GM10847 (cell line): Measurements from ENCODE around the gene SEMA3F.
A peak's percentile ranks its signal among the peaks of the same experiment; 100 is the strongest.

ENCODE experiments used
- POLR2A ChIP-seq: IDR thresholded peaks from 2 replicates; pipeline ENCODE4 v1.6.1; 2011; ENCODE audit not compliant: insufficient read length; ENCODE audit errors: extremely low read depth

Gene SEMA3F

DNA sequence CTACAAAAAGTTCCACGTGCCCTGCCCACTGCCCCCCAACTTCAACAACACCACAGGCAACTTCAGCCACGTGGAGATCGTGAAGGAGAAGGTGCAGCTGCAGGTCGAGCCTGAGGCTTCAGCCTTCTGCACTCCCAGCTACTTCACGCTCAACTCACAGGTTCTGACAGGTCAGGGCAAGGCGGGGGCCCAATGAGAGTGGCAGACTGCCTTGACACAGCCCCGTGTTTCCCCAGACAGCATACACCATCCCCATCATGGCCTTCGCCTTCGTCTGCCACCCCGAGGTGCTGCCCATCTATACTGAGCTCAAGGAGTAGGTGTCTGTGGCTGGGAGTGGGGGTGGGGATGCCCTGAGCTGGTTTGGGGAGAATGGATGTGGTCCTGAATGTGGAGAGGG lies 62.6 kb downstream of the SEMA3F start:
- TF ChIP-seq POLR2A, result no peak

DNA sequence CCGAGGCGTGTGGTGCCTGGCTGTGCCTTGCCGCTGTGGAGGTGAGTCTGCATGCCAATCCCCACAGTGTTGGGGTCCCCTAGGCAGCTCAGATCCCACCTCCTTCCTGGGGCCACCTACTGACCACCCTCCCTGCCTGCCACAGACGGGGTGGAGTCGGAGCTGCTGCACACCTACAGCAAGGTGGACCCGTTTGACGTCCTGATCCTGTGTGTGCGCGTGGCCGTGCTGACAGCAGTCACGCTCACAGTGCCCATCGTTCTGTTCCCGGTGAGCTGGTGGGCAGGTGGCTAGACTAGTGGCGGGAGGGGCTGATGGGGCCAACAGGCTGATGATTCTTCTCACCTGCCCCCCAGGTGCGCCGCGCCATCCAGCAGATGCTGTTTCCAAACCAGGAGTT lies 63.3 kb downstream of the SEMA3F start:
- no peak for TF ChIP-seq POLR2A

DNA sequence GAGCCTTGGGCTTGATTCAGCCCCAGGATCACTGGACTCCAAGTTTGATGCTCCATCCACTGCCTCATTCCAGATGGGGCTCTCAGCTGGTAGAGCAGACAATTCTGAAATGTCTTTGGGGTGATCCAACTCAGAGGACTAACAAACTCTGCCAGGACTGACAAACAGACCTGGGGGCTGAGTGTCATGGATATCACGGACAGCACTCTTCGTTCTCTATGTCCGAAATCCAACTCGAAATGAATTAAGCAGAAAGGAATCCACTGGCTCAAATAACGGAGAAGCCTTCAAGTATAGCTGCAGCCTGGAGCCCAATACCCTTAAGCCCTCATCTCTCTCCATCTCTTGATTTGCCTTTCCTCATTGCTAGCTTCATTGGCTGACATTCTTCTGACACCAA lies 64.2 kb downstream of the SEMA3F start:
- TF ChIP-seq POLR2A, result no peak

DNA sequence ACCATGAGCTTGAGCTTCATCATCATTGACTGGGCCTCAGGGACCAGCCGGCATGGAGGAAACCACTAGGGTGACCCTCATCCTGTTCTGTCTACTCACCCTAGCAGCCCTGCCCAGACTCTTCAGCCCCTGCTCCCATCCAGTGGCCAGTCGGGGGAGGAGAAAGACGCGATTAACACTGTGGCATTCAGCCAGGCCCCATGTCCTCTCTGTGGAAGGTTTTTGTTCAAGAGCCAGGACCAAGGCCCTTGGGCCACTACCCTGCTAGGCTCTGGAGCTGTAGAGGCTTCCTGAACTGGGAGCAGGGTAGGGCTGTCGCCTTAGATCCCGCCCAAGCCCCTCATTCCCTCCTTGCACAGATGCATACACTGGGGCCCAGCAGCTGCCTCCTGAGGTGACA lies 65.0 kb downstream of the SEMA3F start:
- TF ChIP-seq POLR2A, result no peak

DNA sequence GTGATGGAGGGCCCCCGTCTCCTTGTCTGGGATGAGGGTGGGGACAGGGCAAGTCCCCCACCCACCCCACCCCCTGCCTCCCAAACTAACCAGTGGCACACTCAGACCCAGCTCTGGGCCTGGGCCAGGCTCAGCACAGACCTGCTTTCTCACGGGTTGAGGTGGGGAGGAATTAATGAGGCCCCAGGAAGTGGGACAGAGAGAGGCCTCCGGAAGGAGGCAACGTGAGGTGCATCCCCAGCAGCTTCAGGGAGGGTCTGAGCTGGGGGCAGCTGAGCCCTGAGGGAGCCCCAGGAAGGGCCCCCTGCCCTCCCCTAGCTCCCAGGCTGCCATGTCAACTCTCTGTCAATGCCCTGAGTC lies 65.9 kb downstream of the SEMA3F start:
- TF ChIP-seq POLR2A, result no peak

DNA sequence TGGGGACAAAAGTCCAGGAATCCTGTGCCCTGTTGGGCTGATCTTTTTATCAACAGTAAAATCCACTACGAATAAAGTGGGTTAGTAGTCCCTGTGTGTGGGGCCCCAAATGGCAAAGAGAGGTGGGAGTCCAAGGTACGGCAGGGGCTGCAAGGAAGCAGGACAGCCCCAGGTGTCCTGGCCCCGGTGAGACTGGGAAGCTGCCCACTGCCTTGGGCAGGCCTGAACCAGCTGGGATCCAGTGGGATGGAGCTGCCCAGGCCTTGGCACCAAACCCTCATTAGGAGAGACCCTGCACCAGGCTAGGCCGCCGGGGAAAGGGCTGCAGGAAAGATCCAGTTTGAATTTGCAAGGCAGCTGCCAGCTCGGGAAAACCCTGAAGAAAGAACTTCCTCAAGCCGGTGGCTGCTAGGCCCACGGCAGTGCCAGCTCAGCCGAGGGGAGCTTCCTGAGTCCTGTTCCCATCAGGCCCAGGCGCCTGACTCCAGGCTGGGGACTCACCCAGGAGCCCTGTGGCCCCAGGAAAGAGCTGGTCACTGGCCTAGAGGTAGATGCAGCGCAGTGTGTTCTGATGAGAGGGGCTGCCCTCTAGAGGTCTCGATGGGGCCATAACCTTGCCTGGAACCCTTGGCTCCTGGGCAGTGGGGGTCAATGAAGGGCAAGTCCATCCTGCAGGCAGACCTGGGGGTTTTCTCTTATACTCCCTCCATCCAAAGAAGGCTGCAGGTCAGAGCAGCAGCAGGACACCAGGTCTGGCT lies 66.5 kb downstream of the SEMA3F start:
- no peak for TF ChIP-seq POLR2A

DNA sequence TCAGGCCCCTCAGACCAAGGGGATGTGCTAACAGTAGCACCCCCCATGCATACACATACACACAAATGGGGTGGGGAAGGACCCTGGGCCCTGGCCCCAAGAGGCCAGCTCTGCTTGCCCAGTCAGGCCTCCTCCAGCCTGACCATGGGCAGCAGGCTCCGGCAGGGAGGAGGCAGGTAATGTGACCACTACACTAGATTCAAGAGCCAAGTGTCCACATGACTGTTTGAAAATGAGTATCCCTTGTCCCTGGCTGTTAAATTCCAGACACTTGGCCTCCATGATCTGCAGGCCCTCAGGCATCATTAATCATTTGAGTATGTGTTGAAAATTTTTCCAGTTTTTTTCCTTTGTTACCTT lies 67.0 kb downstream of the SEMA3F start:
- TF ChIP-seq POLR2A, result no peak

DNA sequence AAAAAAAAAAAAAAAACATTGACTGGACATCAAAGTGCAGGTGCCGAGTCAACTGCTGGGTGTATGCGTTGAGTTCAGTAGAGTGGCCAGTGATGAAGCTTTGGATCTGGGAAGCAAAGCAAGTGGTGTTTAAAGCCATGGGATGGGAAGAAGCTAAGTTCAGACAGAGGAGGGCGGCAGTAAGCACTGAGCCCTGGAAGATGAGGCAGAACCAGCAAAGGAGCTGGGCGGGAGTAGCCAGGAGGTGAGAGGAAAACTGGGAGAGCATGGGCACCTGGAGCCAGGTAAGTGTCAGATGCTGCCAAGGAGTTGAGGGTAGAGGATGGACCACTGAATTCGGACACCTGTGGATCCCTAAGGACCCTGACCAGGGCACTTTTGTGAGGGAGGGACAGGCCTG lies 69.5 kb downstream of the SEMA3F start:
- no peak for TF ChIP-seq POLR2A

DNA sequence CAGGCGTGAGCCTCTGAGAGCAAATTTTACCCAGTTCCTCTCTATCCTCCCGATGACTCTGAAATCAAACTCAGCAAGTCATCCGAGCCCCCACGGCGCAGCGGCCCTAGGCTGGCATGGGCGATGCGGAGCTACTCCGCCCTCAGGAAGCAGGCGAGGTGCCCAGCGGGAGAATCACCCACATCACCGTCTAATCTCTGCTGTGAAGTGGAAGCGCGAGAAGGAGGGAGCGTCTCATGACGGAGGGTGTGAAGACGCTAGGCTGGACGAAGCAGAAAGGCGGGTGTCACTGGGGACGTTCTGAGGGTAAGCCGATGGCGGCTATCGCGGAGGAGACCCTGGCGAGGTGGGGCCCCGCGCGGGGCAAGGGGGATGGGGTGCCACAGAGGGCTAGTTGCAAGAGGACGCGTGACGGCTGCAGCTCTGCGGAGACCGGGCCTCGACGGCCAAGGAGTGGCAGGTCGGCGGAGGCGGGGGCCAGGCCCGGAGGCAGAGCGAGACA lies 71.8 kb downstream of the SEMA3F start:
- no peak for TF ChIP-seq POLR2A

DNA sequence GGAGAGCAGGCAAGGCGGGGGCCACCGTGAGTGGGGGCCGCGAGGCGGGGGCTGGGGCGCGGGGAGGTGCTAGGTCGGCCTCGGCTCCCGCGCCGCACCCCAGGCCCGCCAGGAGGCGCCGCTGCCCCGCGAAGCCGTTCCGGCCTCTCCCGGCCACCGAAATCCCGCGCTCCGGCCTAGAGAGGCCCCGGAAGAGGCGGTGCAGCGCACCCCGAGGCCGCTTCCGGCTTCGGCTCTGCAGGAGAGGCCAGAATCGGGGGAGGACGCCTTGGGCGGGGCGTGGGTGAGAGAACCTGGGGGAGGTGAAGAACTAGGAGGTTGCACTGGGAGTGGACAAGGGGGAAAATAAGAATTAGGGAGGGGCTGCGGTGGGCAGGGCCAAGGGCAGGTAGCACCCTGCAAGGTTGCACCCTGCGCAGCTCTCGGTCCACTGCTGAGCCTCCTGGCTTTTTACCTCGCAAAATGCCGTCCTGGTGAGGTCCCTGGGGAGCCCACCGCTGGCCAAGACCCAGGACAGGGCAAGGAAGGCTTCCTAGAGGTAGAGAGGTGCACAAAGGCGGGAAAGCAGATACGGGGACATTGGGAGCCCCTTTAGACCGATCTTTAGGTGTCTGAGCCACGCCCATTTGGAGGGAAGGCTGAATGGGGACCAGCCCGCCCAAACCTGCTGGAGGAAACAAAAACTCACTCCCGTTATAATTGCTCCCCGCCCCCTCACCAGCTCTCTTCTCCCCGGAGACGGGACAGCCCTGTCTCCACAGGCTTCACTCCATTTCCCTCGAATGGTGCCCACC lies 72.5 kb downstream of the SEMA3F start:
- peak; percentile 55 for TF ChIP-seq POLR2A

DNA sequence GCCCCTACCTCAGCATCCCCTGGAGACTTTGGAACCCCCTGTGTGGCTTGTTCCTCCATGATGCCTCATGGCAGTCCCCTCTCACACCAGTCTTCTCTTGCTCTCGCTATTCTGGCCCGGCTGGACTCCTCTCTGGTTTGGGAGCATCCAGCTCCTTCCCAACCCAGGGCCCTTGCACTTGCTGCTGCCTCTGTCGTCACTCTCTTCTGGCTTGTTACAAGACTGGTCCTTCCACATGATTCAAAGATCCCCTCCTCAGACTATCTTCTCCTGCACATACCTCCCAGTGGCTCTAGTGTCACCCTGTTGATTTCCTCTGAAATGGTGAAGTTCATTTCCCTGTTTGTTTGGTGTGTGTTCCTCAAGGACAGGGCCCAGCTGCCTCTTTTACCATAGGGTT lies 74.4 kb downstream of the SEMA3F start:
- no peak for TF ChIP-seq POLR2A

DNA sequence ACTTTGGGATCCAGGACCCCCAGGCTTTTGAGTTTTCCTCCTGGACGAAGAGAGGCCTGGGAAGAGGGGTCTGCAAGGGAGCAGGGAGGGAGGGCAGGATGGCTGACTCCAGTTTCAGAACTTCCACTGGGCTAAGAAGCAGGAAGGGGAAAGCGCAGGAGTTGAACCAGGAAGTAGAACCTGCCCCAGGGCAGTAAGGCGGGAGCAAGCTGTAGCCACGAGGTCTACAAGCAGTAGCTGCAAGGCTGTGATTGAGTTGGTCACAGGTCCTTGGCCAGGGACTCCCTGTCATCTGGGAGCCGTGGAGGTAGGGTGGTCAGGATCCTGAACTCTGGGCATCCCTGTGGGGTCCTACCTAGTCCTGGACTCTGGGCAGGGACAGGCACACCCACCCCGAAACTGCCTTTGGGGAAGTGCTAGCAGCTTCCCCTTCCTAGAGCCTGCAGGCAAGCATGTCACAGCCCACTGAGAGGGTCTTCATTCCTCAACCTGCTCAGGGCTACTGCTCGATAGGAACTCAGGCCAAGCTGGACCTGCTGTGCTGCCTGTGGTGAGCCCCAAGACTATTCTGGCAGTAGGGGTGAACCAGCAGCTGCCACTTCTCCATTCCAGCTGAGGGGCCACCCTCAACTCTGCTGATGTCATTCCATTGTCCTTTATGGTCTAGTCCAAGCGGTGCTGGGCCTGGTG lies 75.1 kb downstream of the SEMA3F start:
- no peak for TF ChIP-seq POLR2A

DNA sequence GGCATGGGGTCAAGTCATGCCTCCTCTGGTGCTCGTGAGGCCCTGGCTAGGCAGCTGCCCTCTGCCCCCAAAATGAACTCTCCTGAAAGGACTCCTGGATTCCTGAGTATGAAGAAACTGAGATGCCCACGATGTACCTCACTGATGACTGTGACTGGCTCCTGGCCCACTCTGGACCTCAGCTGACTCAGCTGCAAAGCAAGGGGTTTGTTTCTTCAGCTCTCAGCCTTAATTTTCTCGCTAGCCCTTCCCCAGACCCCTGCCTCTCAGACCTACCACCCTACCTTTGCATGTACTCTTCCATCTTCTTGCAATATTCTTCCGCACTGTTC lies 75.6 kb downstream of the SEMA3F start:
- no peak for TF ChIP-seq POLR2A

DNA sequence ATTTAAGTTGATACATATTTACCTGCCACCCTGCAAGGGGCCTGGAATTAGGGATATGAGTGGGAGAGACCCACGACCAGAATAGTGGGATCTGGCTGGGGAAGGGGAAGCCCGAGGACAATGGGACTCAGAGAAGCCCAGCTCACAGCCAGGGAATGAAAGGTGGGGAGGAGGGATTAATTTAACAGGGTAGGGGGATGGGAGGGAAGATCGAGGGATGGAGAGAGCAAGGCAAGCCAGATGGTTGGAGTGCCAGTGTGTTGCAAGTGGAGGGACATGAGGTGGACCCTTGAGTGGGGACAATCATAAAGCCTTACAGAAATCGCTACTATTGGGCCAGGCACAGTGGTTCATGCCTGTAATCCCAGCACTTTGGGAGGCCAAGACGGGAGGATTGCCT lies 76.5 kb downstream of the SEMA3F start:
- no peak for TF ChIP-seq POLR2A

DNA sequence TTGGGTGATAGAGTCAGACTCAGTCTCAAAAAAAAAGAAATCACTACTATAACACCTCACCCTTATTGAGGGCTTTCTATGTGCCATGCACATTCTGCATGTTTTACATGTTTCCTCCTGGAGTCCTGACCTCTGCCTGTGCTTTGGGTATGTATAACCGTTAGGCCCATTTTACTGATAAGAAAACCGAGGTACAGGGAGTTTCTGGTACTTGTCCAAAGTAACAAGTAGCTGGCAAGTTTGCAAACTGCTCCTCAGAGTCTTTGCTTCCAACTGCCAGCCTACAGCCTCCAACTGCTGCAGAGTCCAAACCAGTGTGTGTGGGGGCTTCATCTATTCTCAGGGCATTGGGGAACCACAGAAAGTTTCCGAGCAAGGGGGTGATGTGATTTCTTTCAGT lies 77.2 kb downstream of the SEMA3F start:
- TF ChIP-seq POLR2A, result no peak

DNA sequence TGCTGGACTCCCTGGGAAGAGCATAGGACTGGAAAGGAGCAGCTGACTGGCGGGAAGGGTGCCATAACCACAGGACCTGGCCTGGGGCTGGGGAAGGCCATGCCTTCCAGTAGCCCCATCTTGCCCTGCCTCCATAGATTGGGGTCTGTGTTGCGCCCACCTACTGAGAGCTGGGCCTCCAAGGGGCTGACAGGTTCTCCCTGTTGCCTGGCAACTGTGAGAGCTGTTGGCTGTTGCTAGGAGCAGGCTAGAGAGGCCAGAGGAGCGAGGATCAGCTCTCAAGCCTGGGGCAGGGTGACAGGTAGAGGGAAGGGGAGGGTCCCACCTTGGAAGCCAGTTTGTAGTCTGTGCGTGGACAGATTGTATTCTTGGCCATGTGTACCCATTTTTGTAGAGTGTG lies 78.1 kb downstream of the SEMA3F start:
- TF ChIP-seq POLR2A, result no peak
